Right ventricle myocardium inferior (tissue), 1 donor: ENCODE data around the gene ZMYM2. TPM values are rescaled to one million over a fixed set of nuclear protein-coding genes. Genes with fewer than 3 reads are reported as not detected.

Experiments
- ATAC-seq: fragments of 200-7000 bp; cut with Tn5 transposase; one replicate; pipeline ENCODE4 v1.9.1; 2020; ENCODE audit warnings: mild to moderate bottlenecking, moderate library complexity
- DNase-seq: peaks from one replicate; pipeline ENCODE4 v3.0.0; 2021; ENCODE audit errors: missing footprints
- intact Hi-C: fragments of 100-400 bp; cut with DNase I; formaldehyde crosslinking; loops from one replicate; pipeline ENCODE4 v1.11.0; 2022
- total RNA-seq: library from RNA; stranded (reverse); fragmentation: NEBNext Ultra II Directional; extraction: Animal tissue kit (Norgen Biotek cat#: 25700); gene quantifications from one replicate; pipeline ENCODE4 v1.2.1, GENCODE V29; 2021
- donor health status: DM: no; HTN: yes; CAD: no; lungs with severe emphysema.

The ZMYM2 gene
- total RNA-seq, 1 donor from 2014 or later = 50.3 TPM

DNA sequence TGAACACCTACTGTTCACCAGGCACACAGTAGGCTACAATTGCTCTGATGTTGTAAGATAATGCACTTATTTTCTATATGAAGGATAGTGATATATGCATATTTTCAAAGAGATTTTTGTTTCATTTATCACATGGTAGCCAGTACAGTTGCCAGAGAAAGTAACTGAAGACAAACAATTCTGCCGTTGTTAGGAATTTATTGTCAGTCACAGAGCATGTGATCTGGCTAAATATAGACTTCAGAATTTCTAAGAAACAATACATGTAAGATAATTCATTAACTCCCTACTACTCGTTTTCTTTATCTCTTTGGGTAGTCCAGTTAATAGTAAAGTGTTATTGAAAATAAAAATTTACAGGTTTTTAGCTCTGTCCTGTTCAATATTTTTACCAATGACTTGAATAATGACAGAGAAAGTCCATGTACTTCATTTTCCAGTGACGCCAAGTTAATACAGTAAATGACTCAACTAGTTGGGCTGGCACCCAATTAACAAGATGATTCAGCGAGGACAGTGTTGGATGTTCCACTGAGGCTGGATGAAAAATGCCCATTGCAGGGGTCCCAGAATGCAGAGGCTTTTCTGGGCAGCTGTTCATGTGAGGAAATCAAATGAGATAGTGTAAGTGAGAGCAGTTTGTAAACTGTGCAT lies 166.7 kb downstream of the ZMYM2 start:
- intact Hi-C loops = loop anchor here (5.0 kb wide), 1 partner anchor 43 kb away; no protein-coding TSS in a partner anchor
- DNase-seq (no peak), ATAC-seq (no peak)

DNA sequence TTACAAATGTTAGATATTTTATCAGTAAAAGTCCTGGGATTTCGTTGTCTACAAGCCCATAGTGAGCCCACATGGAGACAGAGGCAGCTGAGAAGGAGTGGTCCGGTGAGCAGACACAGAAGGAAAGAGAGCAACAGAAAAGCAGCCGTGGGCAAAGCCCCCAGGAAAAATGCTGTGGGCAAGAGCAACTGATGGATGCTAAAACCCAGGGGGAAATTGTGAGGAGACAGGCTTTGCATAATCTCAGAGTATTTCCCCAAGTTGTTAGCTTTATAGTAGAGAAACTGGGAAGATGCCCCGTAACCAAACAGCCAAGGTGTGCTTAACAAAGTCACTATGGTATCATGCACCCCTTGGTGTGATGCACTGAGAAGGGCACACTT lies 167.2 kb downstream of the ZMYM2 start:
- DNase-seq = no peak
- intact Hi-C loops = loop anchor here (2.0 to 5.0 kb wide), 2 partner anchors 35 to 43 kb away; partner anchors contain the start of gene GJA3
- ATAC-seq = no peak

DNA sequence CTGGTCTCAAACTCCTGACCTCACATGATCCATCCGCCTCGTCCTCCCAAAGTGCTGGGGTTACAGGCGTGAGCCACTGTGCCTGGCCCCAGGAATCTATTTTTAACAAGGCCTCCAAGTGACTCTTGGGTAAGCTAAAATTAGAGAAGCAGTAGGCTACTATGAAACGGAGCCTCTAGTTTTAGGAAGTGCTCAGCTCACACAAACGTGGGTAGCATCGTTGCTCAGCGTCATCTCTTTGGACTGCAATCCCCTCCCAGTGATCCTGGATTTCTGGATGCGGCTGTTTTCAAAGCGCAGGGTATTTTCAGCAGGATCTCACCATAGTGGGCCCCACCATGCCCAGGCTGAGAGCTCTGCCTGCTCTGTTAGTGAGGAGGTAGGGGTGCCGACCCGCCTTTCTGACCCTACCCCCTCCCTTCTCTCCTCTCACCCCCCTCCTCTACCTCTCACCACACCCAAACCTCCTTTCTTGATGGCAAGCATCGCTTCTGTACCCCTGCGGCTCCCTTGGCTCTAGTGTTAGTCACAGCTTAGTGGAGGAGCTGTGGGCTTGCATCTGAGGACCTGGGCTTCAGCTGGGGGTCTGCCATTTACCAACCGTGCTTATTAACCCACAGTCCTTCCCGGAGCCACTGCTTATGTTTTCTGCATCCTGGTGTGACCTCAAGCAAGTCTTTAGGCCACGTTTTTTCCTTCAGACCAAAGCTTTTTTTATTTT lies 168.2 kb downstream of the ZMYM2 start:
- no peak for DNase-seq
- intact Hi-C loops = loop anchor here (2.0 to 5.0 kb wide), 2 partner anchors 34 to 44 kb away; partner anchors contain the start of gene GJA3
- ATAC-seq = peak; percentile 53

DNA sequence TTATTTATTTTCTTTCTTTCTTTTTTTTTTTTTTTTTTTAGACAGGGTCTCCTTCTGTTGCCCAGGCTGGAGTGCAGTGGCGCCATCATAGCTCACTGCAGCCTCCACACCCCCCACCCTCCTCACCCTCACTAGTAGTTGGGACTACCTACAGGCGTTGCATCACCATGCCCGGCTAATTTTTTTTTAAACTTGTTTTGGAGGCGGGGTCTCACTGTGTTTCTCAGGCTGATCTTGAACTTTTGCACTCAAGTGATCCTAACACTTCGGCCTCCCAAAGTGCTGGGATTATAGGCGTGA lies 168.7 kb downstream of the ZMYM2 start:
- DNase-seq (no peak), ATAC-seq (peak; percentile 6)
- intact Hi-C loops = loop anchor here (2.0 to 5.0 kb wide), 2 partner anchors 34 to 45 kb away; partner anchors contain the start of gene GJA3

DNA sequence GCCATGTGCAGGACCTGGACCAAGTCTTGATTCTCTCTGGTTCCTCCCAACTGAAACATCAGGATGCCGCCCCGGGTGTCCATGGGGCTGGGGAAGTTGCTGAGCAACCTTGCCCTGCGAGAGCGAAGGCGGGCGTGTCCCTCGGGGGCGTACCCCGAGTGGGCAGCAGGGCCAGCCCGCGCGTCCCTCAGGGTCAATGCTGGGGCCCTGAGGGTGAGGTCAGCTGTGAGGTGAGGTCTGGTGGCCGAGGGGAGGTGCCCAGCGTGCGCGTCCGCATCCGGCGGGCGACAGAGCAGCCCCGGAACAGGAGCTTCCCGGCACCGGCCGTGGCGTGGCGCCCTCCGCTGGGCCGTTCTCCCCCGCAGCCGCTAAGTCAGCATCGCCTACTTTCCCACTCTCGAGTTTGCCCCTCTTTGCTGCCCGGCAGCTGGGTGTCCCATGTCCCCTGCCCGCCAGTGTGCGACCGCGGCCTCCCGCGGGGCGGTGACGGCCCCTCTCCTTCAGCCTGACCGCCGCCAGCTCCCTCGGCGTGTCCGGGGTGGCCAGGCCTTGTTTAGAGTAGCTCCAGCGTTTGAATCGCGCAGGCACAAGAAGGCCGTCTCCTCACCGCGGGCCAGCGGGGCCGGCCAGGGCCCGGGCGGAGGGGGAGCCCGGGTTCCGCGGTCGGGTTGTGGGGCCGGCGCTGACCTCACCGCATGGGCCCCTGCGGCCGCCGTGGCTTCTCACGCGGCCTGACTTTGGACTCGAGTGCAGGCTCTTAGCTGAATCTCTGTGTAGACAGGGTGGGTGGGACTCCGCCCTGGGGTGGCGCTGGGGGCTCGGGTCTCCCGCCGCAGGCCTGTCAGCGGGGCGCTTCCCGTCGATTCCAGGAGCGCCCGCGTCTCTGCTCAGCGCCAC lies 169.3 kb downstream of the ZMYM2 start:
- ATAC-seq (peak; percentile 80), DNase-seq (peak; percentile 85)
- intact Hi-C loops = loop anchor here (2.0 to 5.0 kb wide), 2 partner anchors 33 to 46 kb away; partner anchors contain the start of gene GJA3

DNA sequence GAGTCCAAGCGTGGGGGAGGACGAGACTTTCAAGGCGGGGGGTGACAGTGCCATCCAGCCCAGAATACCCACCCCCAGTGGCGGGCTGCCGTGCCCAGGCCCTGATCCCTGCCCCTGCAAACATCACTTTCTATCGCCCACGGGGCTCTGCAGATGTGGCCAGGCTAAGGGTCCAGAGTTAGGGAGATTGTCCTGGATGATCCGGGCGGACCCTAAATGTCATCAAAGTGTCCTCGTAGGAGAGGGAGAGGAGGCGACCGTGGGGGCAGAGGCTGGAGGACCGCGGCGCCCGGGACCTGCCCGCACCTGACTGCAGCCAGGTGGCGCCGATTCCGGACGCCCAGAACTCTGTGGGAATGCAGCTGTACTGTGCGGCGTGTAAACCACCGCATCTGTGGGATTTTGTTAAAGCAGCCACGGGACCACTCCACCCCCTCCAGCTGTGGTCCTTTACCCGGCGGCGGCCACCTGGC lies 170.0 kb downstream of the ZMYM2 start:
- intact Hi-C loops = loop anchor here (5.0 kb wide), 1 partner anchor 46 kb away; no protein-coding TSS in a partner anchor

DNA sequence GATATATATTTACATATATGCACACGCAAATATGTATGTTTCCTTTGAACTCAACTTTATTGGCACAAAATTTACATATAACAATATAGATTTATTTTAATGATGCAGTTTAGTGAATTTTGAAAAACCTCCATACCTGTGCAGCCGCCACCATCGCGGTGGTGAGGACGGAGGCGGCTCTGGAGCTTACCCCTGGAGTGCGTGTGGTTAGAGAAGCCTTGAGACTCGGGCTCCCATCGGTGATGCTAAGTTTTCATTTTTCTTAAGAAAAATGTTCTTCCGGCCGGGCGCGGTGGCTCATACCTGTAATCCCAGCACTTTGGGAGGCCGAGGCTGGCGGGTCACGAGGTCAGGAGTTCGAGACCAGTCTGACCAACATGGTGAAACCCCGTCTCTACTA lies 170.5 kb downstream of the ZMYM2 start:
- intact Hi-C loops = loop anchor here (5.0 kb wide), 1 partner anchor 47 kb away; no protein-coding TSS in a partner anchor
- no peak for ATAC-seq

More for the DNA sequence above, 170.0 kb downstream of the ZMYM2 start:
- DNase-seq = no peak
- ATAC-seq = no peak

DNA sequence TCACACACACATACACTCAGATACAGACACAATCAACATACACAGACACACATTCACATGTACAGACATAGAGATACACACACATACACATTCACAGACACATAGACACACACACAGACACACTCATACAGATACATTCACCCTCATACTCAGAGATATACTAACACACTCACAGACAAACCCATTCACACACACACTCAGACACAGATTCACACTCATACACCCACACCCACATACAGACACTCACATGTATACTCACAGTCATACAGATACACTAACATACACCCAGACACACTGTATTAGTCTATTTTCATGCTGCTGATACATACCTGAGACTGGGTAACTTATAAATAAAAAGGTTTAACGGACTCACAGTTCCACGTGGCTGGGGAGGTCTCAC lies 171.5 kb downstream of the ZMYM2 start:
- ATAC-seq (no peak), DNase-seq (no peak)
- intact Hi-C loops = no loop called here

More for the DNA sequence above, 170.5 kb downstream of the ZMYM2 start:
- no peak for DNase-seq

DNA sequence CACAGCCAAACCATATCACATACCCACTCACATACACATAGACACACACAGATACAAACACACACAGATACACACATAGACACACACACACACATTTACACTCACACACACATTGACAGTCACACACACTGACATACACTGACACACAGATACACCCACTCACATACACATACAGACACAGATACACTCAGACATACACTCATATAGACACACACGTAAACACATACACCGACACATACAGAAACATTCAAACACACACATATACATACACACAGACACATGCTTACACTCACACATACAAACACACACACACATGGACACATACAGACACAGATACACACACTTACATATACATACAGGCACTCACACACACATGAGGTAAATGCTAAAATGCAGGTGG lies 172.1 kb downstream of the ZMYM2 start:
- intact Hi-C loops = no loop called here
- no peak for ATAC-seq
- no peak for DNase-seq

DNA sequence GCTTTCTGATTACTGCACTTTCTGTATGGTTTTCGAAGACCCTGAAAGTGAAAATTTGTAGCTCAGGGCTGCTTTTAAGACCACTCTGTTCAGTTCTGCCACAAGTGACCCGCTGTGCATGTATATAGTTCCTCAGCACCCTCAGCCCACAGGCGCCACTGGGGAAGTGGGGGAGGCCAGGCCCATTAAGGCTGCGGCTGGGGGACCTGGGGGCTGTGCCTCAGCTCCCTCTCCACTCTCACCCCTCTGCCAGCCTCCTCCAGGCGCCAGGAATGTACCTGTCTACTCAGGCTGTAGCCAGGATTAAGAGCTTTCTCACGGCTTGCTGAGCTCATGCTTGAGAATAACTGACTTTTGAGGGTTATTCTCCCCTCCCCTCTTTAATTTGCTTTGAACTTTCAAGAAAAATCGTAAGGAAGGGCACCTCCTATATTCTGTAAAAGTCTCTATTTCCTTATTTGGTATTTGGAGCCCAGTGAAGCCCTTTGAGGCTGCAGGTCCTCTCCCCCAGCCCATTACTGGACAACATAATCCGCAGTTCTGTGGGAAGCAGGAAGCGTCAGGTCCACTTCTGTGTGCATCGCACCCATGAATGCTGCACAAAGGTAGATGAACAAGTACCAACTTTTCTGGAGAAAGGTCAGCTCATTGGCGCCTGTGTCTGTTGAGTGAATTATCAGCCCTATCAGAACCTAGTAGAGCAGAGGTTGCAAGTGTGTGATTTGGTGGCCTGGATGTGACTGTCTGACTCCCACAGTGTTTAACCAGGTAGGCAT lies 172.7 kb downstream of the ZMYM2 start:
- ATAC-seq = peak; percentile 20
- no peak for DNase-seq
- intact Hi-C loops = no loop called here

DNA sequence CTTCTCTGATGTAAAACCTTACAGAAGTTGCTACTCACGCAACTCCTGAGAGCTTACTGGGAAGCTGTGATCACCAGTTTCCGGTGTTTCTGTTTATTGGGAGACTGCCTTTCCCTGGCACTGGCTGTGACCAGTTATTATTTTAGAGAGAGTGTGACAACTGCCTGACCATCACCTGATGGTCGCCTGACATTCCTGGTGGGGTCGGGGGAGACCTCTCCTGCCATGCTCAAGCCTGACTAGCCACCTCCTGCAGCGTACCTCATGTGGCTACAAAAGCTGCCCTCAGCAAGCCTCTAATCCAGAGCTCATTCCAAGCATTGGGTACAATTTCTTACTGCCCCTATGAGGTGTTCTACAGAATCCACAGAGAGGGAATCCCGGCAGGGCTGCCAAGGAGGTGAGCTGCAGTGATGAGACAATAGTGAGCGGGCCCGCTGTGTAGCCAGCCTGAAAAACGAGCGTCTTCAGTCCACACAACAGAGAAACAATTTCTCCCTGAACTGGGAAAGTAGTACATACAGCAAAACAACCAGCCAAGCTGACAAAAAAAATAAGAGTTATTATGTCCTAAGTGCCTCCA lies 173.6 kb downstream of the ZMYM2 start:
- ATAC-seq (no peak), DNase-seq (no peak)
- intact Hi-C loops = no loop called here

DNA sequence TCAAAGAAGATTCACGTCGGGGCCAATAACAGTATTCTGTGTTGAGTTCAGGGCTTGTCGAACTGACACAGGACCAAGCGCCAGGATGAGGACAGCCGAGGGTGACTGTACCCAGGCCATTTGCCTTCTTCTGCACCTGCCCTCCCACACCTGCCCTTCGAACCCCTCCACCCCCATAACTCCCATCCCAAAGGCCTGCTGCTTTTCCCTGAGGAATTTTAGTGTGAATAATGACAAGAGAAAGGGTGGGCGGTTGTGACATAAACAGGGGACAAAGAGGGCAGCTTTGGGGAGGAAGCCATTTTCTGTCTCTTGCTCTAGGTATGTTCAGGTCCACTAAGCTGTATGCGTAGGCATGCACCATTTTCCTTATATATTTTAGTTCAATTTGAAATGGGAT lies 176.2 kb downstream of the ZMYM2 start:
- no peak for DNase-seq
- ATAC-seq = no peak
- intact Hi-C loops = no loop called here

DNA sequence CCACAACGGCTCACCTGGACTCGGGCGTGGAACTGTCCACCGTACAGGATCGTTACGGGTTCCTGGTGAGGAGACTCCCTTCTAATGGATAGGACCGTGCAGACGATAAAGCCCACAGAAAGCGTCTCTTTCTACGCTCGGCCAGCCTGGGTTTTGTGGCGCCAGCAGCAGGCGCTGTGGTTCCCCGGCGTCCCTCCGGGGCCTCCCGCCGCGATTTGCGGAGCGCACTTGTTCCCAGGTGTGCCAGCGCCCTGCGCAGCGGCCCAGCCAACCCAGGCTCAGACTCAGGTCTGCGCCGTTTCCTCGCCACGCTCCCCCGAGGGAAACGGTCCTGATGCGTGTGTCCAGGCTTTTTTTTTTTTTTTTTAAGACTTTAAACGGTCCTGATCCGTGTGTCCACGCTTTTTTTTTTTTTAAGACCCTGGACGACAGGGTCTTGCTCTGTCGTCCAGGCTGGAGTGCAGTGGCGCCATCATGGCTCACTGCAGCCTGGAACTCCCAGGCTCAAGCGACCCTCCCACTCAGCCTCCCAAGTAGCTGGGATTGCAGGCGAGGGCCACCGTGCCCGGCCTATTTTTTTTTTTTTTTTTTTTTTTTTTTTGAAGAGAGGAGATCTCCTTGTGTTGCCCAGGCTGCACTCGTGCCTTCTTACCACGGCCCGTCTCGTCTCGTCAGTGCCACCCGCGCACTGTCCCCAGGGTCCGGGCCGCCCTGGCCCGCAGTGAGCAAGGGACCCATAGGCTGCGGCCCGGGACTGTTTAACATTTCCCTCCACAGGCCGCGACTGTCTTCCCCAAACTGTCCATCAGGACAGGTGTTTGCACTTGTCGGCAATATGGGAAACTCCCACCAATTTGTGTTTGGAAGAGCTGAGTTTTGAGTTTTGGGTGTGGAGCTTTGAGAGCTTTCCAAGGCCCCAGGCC lies 178.5 kb downstream of the ZMYM2 start:
- intact Hi-C loops = no loop called here
- DNase-seq (no peak), ATAC-seq (no peak)

DNA sequence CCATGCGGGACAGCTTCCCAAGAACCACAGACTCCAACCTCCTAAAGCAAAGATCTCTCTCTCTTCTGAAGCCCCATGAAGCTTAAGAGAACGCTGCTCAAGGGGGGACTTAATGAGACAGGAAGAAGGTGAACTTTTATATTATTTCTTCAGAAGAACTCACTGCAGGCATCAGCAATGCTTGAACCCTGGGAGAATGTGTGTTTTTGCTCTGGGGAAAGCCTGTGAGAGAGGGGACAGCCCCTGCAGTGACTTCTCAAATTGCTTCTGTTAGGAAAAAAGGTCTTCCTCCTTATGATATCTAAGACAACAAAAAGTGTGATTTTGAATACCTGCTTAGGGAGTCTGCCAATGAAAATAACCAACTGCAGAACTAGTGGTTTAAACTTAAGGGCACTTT lies 179.3 kb downstream of the ZMYM2 start:
- DNase-seq (no peak), ATAC-seq (no peak)
- intact Hi-C loops = no loop called here

DNA sequence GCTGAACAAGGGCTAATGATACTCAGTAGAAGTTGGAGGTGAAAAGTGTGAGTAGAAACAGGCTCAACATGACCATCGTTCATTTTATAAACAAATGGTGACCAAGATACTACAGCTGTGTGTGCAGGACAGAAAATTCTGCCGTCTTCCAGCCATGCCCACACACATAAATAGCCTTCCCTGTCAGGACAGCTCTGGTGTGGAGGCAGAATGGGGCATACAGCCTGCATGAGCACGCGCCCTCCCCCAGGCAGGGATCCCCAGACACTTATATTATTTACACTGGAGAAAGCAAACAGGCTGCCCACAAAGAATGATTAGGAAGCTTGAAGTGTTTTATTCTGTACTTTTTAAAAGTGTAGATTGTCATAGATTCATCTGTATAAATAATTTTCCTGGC lies 182.0 kb downstream of the ZMYM2 start:
- DNase-seq (no peak), ATAC-seq (peak; percentile 40)
- intact Hi-C loops = no loop called here
